ENCODE measurements around the gene HOXB13. TPM values are rescaled to one million over a fixed set of nuclear protein-coding genes. Genes with fewer than 3 reads are reported as not detected.
A peak's percentile ranks its signal among the peaks of the same experiment; 100 is the strongest.

HOXB13 gene
- total RNA-seq, 2 experiments from 2014 or later = not detected

- CTCF ChIA-PET = no interaction called here
- no peak for DNase-seq
- Mint-ChIP-seq H3K27me3 (peaks cover 95% of the 10 kb centered on the region), H3K27ac (no peak overlapping the region), H3K4me1 (peaks cover 19% of the 10 kb centered on the region), H3K4me3 (no peak overlapping the region), H3K9me3 (no peaks in the 10 kb centered on the region), H3K36me3 (ENCODE audit: low read depth) (no peaks in the 10 kb centered on the region)
- POLR2A ChIA-PET = interaction anchor here (1.1 kb wide), 1 partner anchor 15 kb away, joined by 3 read pairs; no protein-coding TSS in a partner anchor
These were observed 1.6 kb upstream of the HOXB13 start for GRCh38 chr17:48730240-48730550.

DNA sequence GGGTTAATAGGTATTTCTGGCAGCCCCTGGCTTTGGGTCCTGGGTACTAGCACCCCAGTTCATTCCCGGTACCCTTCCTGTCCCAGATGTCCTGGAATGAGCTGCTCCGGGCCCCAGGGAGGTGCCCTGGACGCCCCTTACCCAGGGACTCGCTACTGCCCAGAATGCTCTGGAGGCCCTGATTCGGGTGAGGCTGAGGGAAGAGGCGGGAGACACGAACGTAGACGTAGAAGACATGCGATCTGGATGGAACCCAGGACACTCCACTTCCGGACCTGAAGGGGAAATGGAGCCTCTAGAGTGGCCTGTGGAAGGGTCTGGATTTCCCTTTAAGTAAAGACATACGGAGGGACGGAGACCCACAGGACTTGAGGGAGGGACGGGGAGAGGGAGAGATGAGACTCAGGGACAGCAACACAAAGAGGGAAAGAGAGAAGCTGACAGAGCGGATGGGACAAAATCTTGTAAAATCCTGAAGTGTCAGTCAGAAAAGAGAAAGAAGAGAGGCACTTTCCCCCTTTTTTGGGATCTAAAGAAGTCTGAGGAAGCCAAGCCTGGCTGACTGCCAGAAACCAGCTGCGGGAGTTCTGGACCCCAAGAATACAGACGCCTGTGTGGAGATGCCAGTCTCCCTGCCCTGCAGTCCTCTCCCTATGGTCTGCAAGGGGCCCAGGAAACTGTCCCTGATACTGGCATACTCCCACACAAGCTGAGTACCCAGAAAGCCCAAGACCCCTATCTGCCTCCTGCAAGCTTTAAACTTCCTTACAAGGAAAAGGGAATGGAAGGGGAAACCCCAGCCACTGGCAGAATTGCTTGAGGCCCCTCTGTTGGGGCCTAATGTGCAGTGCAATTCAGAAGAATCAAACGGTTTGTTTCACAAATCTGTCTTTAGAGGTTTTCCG lies 1.0 kb upstream of the HOXB13 start:
- H3K4me3 Mint-ChIP-seq = no peak overlapping the region
- ChIA-PET CTCF (no interaction called here), POLR2A (interaction anchor here (1.4 kb wide), 1 partner anchor 9 kb away, joined by 3 read pairs; no protein-coding TSS in a partner anchor)
- H3K27ac Mint-ChIP-seq = no peak overlapping the region
- no peak for DNase-seq
- no peaks in the 10 kb centered on the region for H3K9me3 Mint-ChIP-seq
- H3K4me1 Mint-ChIP-seq = peaks cover 24% of the 10 kb centered on the region
- H3K27me3 Mint-ChIP-seq = peaks cover 95% of the 10 kb centered on the region
- H3K36me3 Mint-ChIP-seq (ENCODE audit: low read depth) = no peaks in the 10 kb centered on the region

- POLR2A ChIA-PET = no interaction called here
- Mint-ChIP-seq H3K4me1 (peaks cover 32% of the 10 kb centered on the region), H3K36me3 (ENCODE audit: low read depth) (no peaks in the 10 kb centered on the region), H3K9me3 (no peaks in the 10 kb centered on the region), H3K27me3 (peaks cover 97% of the 10 kb centered on the region), H3K4me3 (no peak overlapping the region), H3K27ac (no peak overlapping the region)
- CTCF ChIA-PET = interaction anchor here (1.4 kb wide), 1 partner anchor 152 kb away, joined by 5 read pairs; no protein-coding TSS in a partner anchor
- no peak for DNase-seq
These were observed 955 bp downstream of the HOXB13 start for GRCh38 chr17:48727415-48728175.

GRCh38 chr17:48726916-48727286 lies 1.6 kb downstream of the HOXB13 start:
- Mint-ChIP-seq H3K27me3 (peaks cover 97% of the 10 kb centered on the region), H3K4me1 (peaks cover 33% of the 10 kb centered on the region), H3K27ac (no peak overlapping the region), H3K36me3 (ENCODE audit: low read depth) (no peaks in the 10 kb centered on the region), H3K9me3 (no peaks in the 10 kb centered on the region), H3K4me3 (no peak overlapping the region)
- CTCF ChIA-PET = no interaction called here
- POLR2A ChIA-PET = interaction anchor here (1.2 kb wide), 1 partner anchor 43 kb away, joined by 3 read pairs; no protein-coding TSS in a partner anchor
- no peak for DNase-seq

DNA sequence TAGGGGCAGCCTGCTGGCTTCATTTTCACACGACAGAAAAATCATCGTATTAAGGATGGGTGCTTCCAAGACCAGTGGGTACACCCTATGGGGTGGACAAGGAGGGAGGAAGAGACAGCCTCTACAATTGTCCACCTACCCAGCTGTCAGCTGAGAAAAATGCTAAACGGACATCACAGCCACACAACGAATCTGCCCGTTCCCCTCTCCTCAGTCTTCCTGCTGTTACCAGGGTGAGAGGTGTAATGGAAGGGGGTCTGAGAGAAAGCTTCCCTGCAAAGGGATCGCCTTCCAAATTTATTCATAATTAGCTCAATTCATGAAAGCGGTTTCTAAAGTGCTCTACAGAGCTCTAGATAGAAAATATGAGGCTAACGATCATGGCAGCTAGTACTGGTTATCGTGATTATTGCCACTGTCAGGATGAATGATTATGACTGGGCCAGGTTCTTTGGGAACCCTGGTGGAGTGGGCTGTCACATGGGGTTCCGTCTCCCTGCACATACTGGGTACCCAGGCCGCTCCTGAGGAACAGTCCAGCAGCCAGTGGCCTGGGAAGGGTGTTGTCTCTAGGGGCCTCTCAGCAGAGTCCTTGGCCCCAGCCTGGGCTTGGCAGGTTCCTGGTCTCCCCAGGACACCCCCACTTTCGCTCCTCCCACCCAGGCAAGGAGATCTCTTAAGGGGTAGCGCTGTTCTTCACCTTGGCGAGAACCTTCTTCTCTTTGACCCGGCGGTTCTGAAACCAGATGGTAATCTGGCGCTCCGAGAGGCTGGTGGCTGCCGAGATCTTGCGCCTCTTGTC lies 2.2 kb downstream of the HOXB13 start:
- no peaks in the 10 kb centered on the region for H3K9me3 Mint-ChIP-seq
- ChIA-PET POLR2A (interaction anchor here (1.2 kb wide), 2 partner anchors 43 to 65 kb away, joined by 3 read pairs; no protein-coding TSS in a partner anchor), CTCF (interaction anchor here (0.7 to 1.8 kb wide), 2 partner anchors 30 to 158 kb away, joined by 3 to 6 read pairs; no protein-coding TSS in a partner anchor)
- no peak overlapping the region for H3K27ac Mint-ChIP-seq
- H3K4me1 Mint-ChIP-seq = peaks cover 33% of the 10 kb centered on the region
- no peak overlapping the region for H3K4me3 Mint-ChIP-seq
- peaks cover 94% of the 10 kb centered on the region for H3K27me3 Mint-ChIP-seq
- H3K36me3 Mint-ChIP-seq (ENCODE audit: low read depth) = no peaks in the 10 kb centered on the region
- no peak for DNase-seq

GRCh38 chr17:48725288-48726064 lies 3.1 kb downstream of the HOXB13 start:
- H3K4me3 Mint-ChIP-seq = no peak overlapping the region
- POLR2A ChIA-PET = interaction anchor here (1.0 to 2.1 kb wide), 5 partner anchors 10 to 66 kb away, joined by 3 to 4 read pairs (median 3); no protein-coding TSS in a partner anchor

GRCh38 chr17:48725004-48725287 lies 3.6 kb downstream of the HOXB13 start:
- H3K9me3 Mint-ChIP-seq = no peaks in the 10 kb centered on the region
- peaks cover 96% of the 10 kb centered on the region for H3K27me3 Mint-ChIP-seq
- H3K36me3 Mint-ChIP-seq (ENCODE audit: low read depth) = no peaks in the 10 kb centered on the region
- DNase-seq = no peak
- peaks cover 36% of the 10 kb centered on the region for H3K4me1 Mint-ChIP-seq
- no peak overlapping the region for H3K4me3 Mint-ChIP-seq
- CTCF ChIA-PET = interaction anchor here (0.6 to 3.1 kb wide), 15 partner anchors 12 to 706 kb away, joined by 3 to 31 read pairs (median 6); no protein-coding TSS in a partner anchor
- POLR2A ChIA-PET = interaction anchor here (1.0 to 2.1 kb wide), 5 partner anchors 11 to 111 kb away, joined by 3 to 4 read pairs (median 3); no protein-coding TSS in a partner anchor
- H3K27ac Mint-ChIP-seq = no peak overlapping the region

More at GRCh38 chr17:48725288-48726064, 3.1 kb downstream of the HOXB13 start:
- CTCF ChIA-PET = interaction anchor here (0.6 to 3.1 kb wide), 15 partner anchors 12 to 707 kb away, joined by 3 to 31 read pairs (median 6); no protein-coding TSS in a partner anchor
- no peaks in the 10 kb centered on the region for H3K36me3 Mint-ChIP-seq (ENCODE audit: low read depth)
- peaks cover 33% of the 10 kb centered on the region for H3K4me1 Mint-ChIP-seq
- no peak for DNase-seq
- H3K27ac Mint-ChIP-seq = no peak overlapping the region
- peaks cover 96% of the 10 kb centered on the region for H3K27me3 Mint-ChIP-seq
- no peaks in the 10 kb centered on the region for H3K9me3 Mint-ChIP-seq

- Mint-ChIP-seq H3K27ac (no peak overlapping the region), H3K4me3 (no peak overlapping the region), H3K4me1 (peaks cover 36% of the 10 kb centered on the region), H3K36me3 (ENCODE audit: low read depth) (no peaks in the 10 kb centered on the region), H3K9me3 (no peaks in the 10 kb centered on the region), H3K27me3 (peaks cover 96% of the 10 kb centered on the region)
- ChIA-PET CTCF (interaction anchor here (0.7 to 3.1 kb wide), 32 partner anchors 8 to 331 kb away, joined by 3 to 31 read pairs (median 4); partner anchors contain the start of genes CALCOCO2 and SNF8), POLR2A (interaction anchor here (1.0 to 2.1 kb wide), 6 partner anchors 11 to 154 kb away, joined by 3 to 7 read pairs (median 3); no protein-coding TSS in a partner anchor)
- peak; percentile 82 for DNase-seq
These were observed 4.1 kb downstream of the HOXB13 start for GRCh38 chr17:48724251-48725003.

- no peaks in the 10 kb centered on the region for H3K36me3 Mint-ChIP-seq (ENCODE audit: low read depth)
- DNase-seq = no peak
These were observed 4.9 kb downstream of the HOXB13 start for GRCh38 chr17:48723423-48724250.

GRCh38 chr17:48722915-48723422 lies 5.6 kb downstream of the HOXB13 start, which contains the start of gene PRAC2:
TSS of gene PRAC2 (plus strand) at chr17:48723185. CDS start at chr17:48724411, 1,226 bp downstream.
- Mint-ChIP-seq H3K27ac (peak within 1 kb of the TSS; percentile 36), H3K36me3 (ENCODE audit: low read depth) (no peaks in the 10 kb centered on the region), H3K27me3 (peaks cover 96% of the 10 kb centered on the region), H3K4me3 (peak within 1 kb of the TSS; percentile 14), H3K4me1 (peaks cover 41% of the 10 kb centered on the region), H3K9me3 (no peaks in the 10 kb centered on the region)
- CTCF ChIA-PET = interaction anchor here (1.1 to 3.1 kb wide), 9 partner anchors 10 to 162 kb away, joined by 3 to 31 read pairs (median 10); no protein-coding TSS in a partner anchor
- POLR2A ChIA-PET = interaction anchor here (1.0 to 2.1 kb wide), 3 partner anchors 13 to 156 kb away, joined by 3 to 7 read pairs (median 4); no protein-coding TSS in a partner anchor
- no peak for DNase-seq

More at GRCh38 chr17:48723423-48724250, 4.9 kb downstream of the HOXB13 start:
- peaks cover 96% of the 10 kb centered on the region for H3K27me3 Mint-ChIP-seq
- ChIA-PET POLR2A (interaction anchor here (1.0 to 2.1 kb wide), 4 partner anchors 12 to 155 kb away, joined by 3 to 7 read pairs (median 4); no protein-coding TSS in a partner anchor), CTCF (interaction anchor here (0.7 to 3.1 kb wide), 31 partner anchors 9 to 309 kb away, joined by 3 to 31 read pairs (median 4); partner anchors contain the start of genes CALCOCO2 and SNF8)
- no peaks in the 10 kb centered on the region for H3K9me3 Mint-ChIP-seq
- peak overlapping the region; percentile 36 for H3K27ac Mint-ChIP-seq
- peaks cover 38% of the 10 kb centered on the region for H3K4me1 Mint-ChIP-seq
- peak overlapping the region; percentile 14 for H3K4me3 Mint-ChIP-seq

Measured in activated CD4-positive, alpha-beta memory T cell treated with anti-CD3 and anti-CD28 coated beads, Interleukin-2, amount 10 ng/mL, durations not matched to agents 7 days and 5 days (primary cell).